IMR-90 (cell line): ENCODE data around the gene ULBP1. TPM values are rescaled to one million over a fixed set of nuclear protein-coding genes. Genes with fewer than 3 reads are reported as not detected.
"Not testable (repeated sequence)": the region's sequence is repeated elsewhere in the genome, so short reads cannot be mapped to it uniquely, and the experiment has no call there.

Source experiments
- ATAC-seq: fragments of 200-7000 bp; cut with Tn5 transposase; 2 replicates; pipeline ENCODE4 v1.9.1; 2020; ENCODE audit warnings: low read depth, mild to moderate bottlenecking, moderate library complexity
- BruUV-seq: library from RNA; stranded (reverse); fragments of 400-500 nt; replicated peaks from 2 replicates; lab custom pipeline; 2021; lab: Mats Ljungman, UMichigan
- CTCF ChIA-PET: fragments of 300-600 bp; formaldehyde crosslinking; extraction: SDS; loops from one replicate; lab custom pipeline; 2021; ENCODE audit warnings: antibody characterized with exemption; lab: Yijun Ruan, JAX
- POLR2A ChIA-PET: fragments of 300-600 bp; sonication (Branson Sonifier 250); formaldehyde crosslinking; loops from one replicate; lab custom pipeline; 2022; ENCODE audit warnings: antibody characterized with exemption; ENCODE audit not compliant: unreplicated experiment; lab: Charles Lee
- DNase-seq: peaks from one replicate; pipeline ENCODE4 v3.0.0; 2013
- H2AFZ ChIP-seq: replicated peaks from 2 replicates; pipeline ENCODE3; 2013; ENCODE audit warnings: low read length, mild to moderate bottlenecking; ENCODE audit not compliant: poor library complexity
- H2AK5ac ChIP-seq: 2 replicates; pipeline ENCODE4 v1.6.1; 2013; ENCODE audit warnings: low read depth, low read length, inconsistent platforms
- H2AK9ac ChIP-seq: replicated peaks from 2 replicates; pipeline ENCODE3; 2013; ENCODE audit warnings: mild to moderate bottlenecking, low read depth, low read length, moderate library complexity; ENCODE audit not compliant: poor library complexity
- H2BK120ac ChIP-seq: 2 replicates; pipeline ENCODE4 v1.6.1; 2013; ENCODE audit warnings: low read depth, low read length, inconsistent platforms
- H2BK15ac ChIP-seq: 3 replicates; pipeline ENCODE4 v1.6.1; 2013; ENCODE audit warnings: low read depth, low read length, inconsistent platforms
- H2BK20ac ChIP-seq: 2 replicates; pipeline ENCODE4 v1.6.1; 2013; ENCODE audit warnings: low read depth, mild to moderate bottlenecking, inconsistent platforms, low read length, moderate library complexity
- H2BK5ac ChIP-seq: 2 replicates; pipeline ENCODE4 v1.6.1; 2013; ENCODE audit warnings: mild to moderate bottlenecking, low read depth, low read length, inconsistent platforms; ENCODE audit not compliant: poor library complexity, severe bottlenecking
- H3K14ac ChIP-seq: replicated peaks from 2 replicates; pipeline ENCODE4 v1.6.1; 2013; ENCODE audit warnings: low read depth, low read length, inconsistent platforms
- H3K18ac ChIP-seq: 2 replicates; pipeline ENCODE4 v1.6.1; 2013; ENCODE audit warnings: low read depth, low read length, control low read depth
- H3K23ac ChIP-seq: 2 replicates; pipeline ENCODE4 v1.6.1; 2013; ENCODE audit warnings: low read depth, low read length, inconsistent platforms
- H3K27ac ChIP-seq: 2 replicates; pipeline ENCODE4 v1.5.1; 2013; ENCODE audit warnings: mild to moderate bottlenecking, control low read depth, low read length; ENCODE audit not compliant: insufficient read depth
- H3K27me3 ChIP-seq: 2 replicates; pipeline ENCODE4 v1.6.1; 2013; ENCODE audit warnings: low read length; ENCODE audit not compliant: control insufficient read depth, insufficient read depth
- H3K36me3 ChIP-seq: 2 replicates; pipeline ENCODE4 v1.6.1; 2013; ENCODE audit warnings: low read length, mixed read lengths; ENCODE audit not compliant: control insufficient read depth, insufficient read depth
- H3K4ac ChIP-seq: 2 replicates; pipeline ENCODE4 v1.6.1; 2013; ENCODE audit warnings: low read depth, low read length, inconsistent platforms
- H3K4me1 ChIP-seq: 2 replicates; pipeline ENCODE4 v1.6.1; 2013; ENCODE audit warnings: low read length, mixed read lengths; ENCODE audit not compliant: control insufficient read depth, insufficient read depth
- H3K4me2 ChIP-seq: 2 replicates; pipeline ENCODE4 v1.6.1; 2013; ENCODE audit warnings: low read depth, mild to moderate bottlenecking, control low read depth, low read length, moderate library complexity
- H3K4me3 ChIP-seq: 2 replicates; pipeline ENCODE4 v1.5.1; 2013; ENCODE audit warnings: low read depth, mild to moderate bottlenecking, control low read depth, low read length, moderate library complexity; ENCODE audit not compliant: insufficient read depth
- H3K56ac ChIP-seq: 2 replicates; pipeline ENCODE4 v1.6.1; 2013; ENCODE audit warnings: low read length, inconsistent platforms; ENCODE audit not compliant: insufficient read depth; ENCODE audit errors: extremely low read depth
- H3K79me1 ChIP-seq, 2 experiments: 2 replicates each; pipeline ENCODE4 v1.6.1; 2013; ENCODE audit warnings: low read length in 2 of 2, inconsistent platforms in 1 of 2, low read depth in 1 of 2
- H3K9ac ChIP-seq: 2 replicates; pipeline ENCODE4 v1.6.1; 2013; ENCODE audit warnings: low read depth, low read length, control low read depth
- H3K9me1 ChIP-seq: 2 replicates; pipeline ENCODE4 v1.6.1; 2013; ENCODE audit warnings: low read length, inconsistent platforms; ENCODE audit not compliant: insufficient read depth
- H3K9me3 ChIP-seq: 2 replicates; pipeline ENCODE4 v1.6.1; 2013; ENCODE audit warnings: low read length; ENCODE audit not compliant: control insufficient read depth, insufficient read depth
- H4K20me1 ChIP-seq: 2 replicates; pipeline ENCODE4 v1.6.1; 2013; ENCODE audit warnings: low read length, inconsistent platforms; ENCODE audit not compliant: insufficient read depth
- H4K5ac ChIP-seq: 2 replicates; pipeline ENCODE4 v1.6.1; 2013; ENCODE audit warnings: mild to moderate bottlenecking, low read depth, low read length, control low read depth
- H4K8ac ChIP-seq, 2 experiments: 2 replicates each; pipeline ENCODE4 v1.6.1; 2013; ENCODE audit warnings: low read depth in 2 of 2, low read length in 2 of 2, control low read depth in 1 of 2, inconsistent platforms in 1 of 2
- H4K91ac ChIP-seq: 2 replicates; pipeline ENCODE4 v1.6.1; 2013; ENCODE audit warnings: low read depth, low read length, inconsistent platforms; ENCODE audit not compliant: insufficient read depth
- WGBS, 2 experiments: methylation state at CpG; one replicate each; pipeline versions ENCODE4 v1.1.5 to v1.1.7; 2013; ENCODE audit warnings: missing lambda C conversion rate in 2 of 2; ENCODE audit not compliant: insufficient read length in 1 of 2; ENCODE audit errors: extremely low coverage in 2 of 2; 5-methylcytosine and 5-hydroxymethylcytosine counted together
- dilution Hi-C: fragments of 300-500 bp; cut with HindIII; formaldehyde crosslinking; loops from one replicate; pipeline ENCODE4 v1.14.3; 2018; ENCODE audit warnings: low sequenced_read_pairs; ENCODE audit not compliant: unreplicated experiment
- in situ Hi-C: fragments of 300-500 bp; cut with MboI; formaldehyde crosslinking; loops from 3 replicates; pipeline ENCODE4 v1.14.3; 2019; ENCODE audit warnings: low sequenced_read_pairs, inconsistent platforms, mixed read lengths
- intact Hi-C: fragments of 100-400 bp; cut with micrococcal nuclease; formaldehyde crosslinking; loops from 2 replicates; pipeline ENCODE4 v1.10.0; 2022
- polyA plus RNA-seq, 3 experiments: library from polyadenylated mRNA; depleted of rRNA; stranded (reverse); fragments of >200 nt; gene quantifications; 2 replicates each; pipeline ENCODE4 v1.2.3, GENCODE V29; 2012; ENCODE audit warnings: low replicate concordance in 1 of 3
- total RNA-seq: library from RNA; depleted of rRNA; stranded (reverse); fragments of >200 nt; gene quantifications from 2 replicates; pipeline ENCODE4 v1.2.3, GENCODE V29; 2012
- TF ChIP-seq, protein P1 (sequence below): fragments of 150-350 bp; IDR thresholded peaks from 2 replicates; pipeline ENCODE4 v1.6.1; 2017; ENCODE audit warnings: mild to moderate bottlenecking, antibody characterized with exemption, low read length, low read depth

ULBP1 gene
- total and polyA plus RNA-seq, 2 of the 4 experiments (the other 2 are of a cell fraction): 0.18 to 0.87 TPM

GRCh38 chr6:150016324-150017185 is 52.8 kb downstream of the ULBP1 start (continued):
- TF ChIP-seq, protein P1, sequence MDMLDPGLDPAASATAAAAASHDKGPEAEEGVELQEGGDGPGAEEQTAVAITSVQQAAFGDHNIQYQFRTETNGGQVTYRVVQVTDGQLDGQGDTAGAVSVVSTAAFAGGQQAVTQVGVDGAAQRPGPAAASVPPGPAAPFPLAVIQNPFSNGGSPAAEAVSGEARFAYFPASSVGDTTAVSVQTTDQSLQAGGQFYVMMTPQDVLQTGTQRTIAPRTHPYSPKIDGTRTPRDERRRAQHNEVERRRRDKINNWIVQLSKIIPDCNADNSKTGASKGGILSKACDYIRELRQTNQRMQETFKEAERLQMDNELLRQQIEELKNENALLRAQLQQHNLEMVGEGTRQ: no peak

- no CpG with 5 or more reads among the region's 5 CpGs for WGBS, 2 experiments
- BruUV-seq, H3K56ac ChIP-seq, H4K91ac ChIP-seq, H2BK15ac ChIP-seq, H4K20me1 ChIP-seq, H2AFZ ChIP-seq, H4K8ac ChIP-seq, H2AK9ac ChIP-seq, H3K4ac ChIP-seq, H3K36me3 ChIP-seq, dilution Hi-C loops, H3K14ac ChIP-seq, H2BK5ac ChIP-seq, H3K27ac ChIP-seq, in situ Hi-C loops, H2BK120ac ChIP-seq, H3K4me2 ChIP-seq, POLR2A ChIA-PET, H3K4me3 ChIP-seq, H2BK20ac ChIP-seq, H3K79me1 ChIP-seq, H2AK5ac ChIP-seq, H3K9ac ChIP-seq, H3K4me1 ChIP-seq, H3K18ac ChIP-seq, H4K5ac ChIP-seq, DNase-seq, H3K9me1 ChIP-seq, H3K9me3 ChIP-seq, ATAC-seq, H3K23ac ChIP-seq: not testable (repeated sequence)
- H3K27me3 ChIP-seq: peaks cover 48% of the 10 kb centered on the region
- intact Hi-C loops: loop anchor here (1.0 to 10.0 kb wide), 3 partner anchors 83 to 292 kb away; no protein-coding TSS in a partner anchor
- CTCF ChIA-PET: interaction anchor here (1.0 to 1.3 kb wide), 2 partner anchors 8 to 82 kb away, joined by 3 to 6 read pairs; partner anchors contain the start of gene RAET1L
Measured at GRCh38 chr6:150017186-150017521, 53.4 kb downstream of the ULBP1 start.
